Stimulated activated CD4-positive, alpha-beta T cell treated with anti-CD3 and anti-CD28 coated beads, Interleukin-12 subunit alpha, Interleukin-12 subunit beta, amount 100 ng/mL, for 48 hours (primary cell): ENCODE results near the gene POTEJ.
"Not testable (repeated sequence)": the region's sequence is repeated elsewhere in the genome, so short reads cannot be mapped to it uniquely, and the experiment has no call there.

Experiments used
- DNase-seq, 3 donors: peaks; one replicate each; pipeline ENCODE4 v3.0.0-alpha.2; 2020; ENCODE audit warnings: low read depth in 2 of 3, low spot score in 1 of 3

The POTEJ gene

GRCh38 chr2:130611140-130611539 is at the start of gene POTEJ:
TSS of gene POTEJ (plus strand) at chr2:130611440. CDS start at chr2:130611533, 93 bp downstream.
- not testable (repeated sequence) for DNase-seq

GRCh38 chr2:130566165-130566564 is 45.1 kb upstream of the POTEJ start:
- DNase-seq, result not testable (repeated sequence)

- not testable (repeated sequence) for DNase-seq
Measured at GRCh38 chr2:130571929-130572328, 39.3 kb upstream of the POTEJ start.

- DNase-seq, result not testable (repeated sequence)
Measured at GRCh38 chr2:130574230-130574629, 37.0 kb upstream of the POTEJ start.

- DNase-seq, result not testable (repeated sequence)
Measured at GRCh38 chr2:130576209-130576784, 34.9 kb upstream of the POTEJ start.

- DNase-seq, result not testable (repeated sequence)
Measured at GRCh38 chr2:130577559-130577958, 33.7 kb upstream of the POTEJ start.

- DNase-seq, result not testable (repeated sequence)
Measured at GRCh38 chr2:130579121-130579520, 32.1 kb upstream of the POTEJ start.

GRCh38 chr2:130581491-130581890 is 29.7 kb upstream of the POTEJ start:
- DNase-seq, result not testable (repeated sequence)

GRCh38 chr2:130582970-130583369 is 28.3 kb upstream of the POTEJ start:
- DNase-seq, result not testable (repeated sequence)

GRCh38 chr2:130583582-130583981 is 27.7 kb upstream of the POTEJ start:
- not testable (repeated sequence) for DNase-seq

GRCh38 chr2:130584726-130585125 is 26.5 kb upstream of the POTEJ start:
- not testable (repeated sequence) for DNase-seq

- peak in 2 of 3 donors; percentile 4 to 12 for DNase-seq
Measured at GRCh38 chr2:130588688-130589458, 22.4 kb upstream of the POTEJ start.

GRCh38 chr2:130590170-130590841 is 20.9 kb upstream of the POTEJ start:
- not testable (repeated sequence) for DNase-seq

- DNase-seq, result not testable (repeated sequence)
Measured at GRCh38 chr2:130590842-130591359, 20.3 kb upstream of the POTEJ start.

- DNase-seq, result not testable (repeated sequence)
Measured at GRCh38 chr2:130592791-130593414, 18.3 kb upstream of the POTEJ start.

GRCh38 chr2:130594011-130594410 is 17.2 kb upstream of the POTEJ start:
- DNase-seq, result not testable (repeated sequence)

GRCh38 chr2:130596757-130597156 is 14.5 kb upstream of the POTEJ start:
- not testable (repeated sequence) for DNase-seq

GRCh38 chr2:130597994-130598393 is 13.2 kb upstream of the POTEJ start:
- DNase-seq, result not testable (repeated sequence)

- not testable (repeated sequence) for DNase-seq
Measured at GRCh38 chr2:130598463-130598862, 12.8 kb upstream of the POTEJ start.

GRCh38 chr2:130599393-130599792 is 11.8 kb upstream of the POTEJ start, which contains the start of gene CFC1:
TSS of gene CFC1 (minus strand) at chr2:130599575. CDS start at chr2:130599287, 288 bp downstream.
- not testable (repeated sequence) for DNase-seq

- DNase-seq, result not testable (repeated sequence)
Measured at GRCh38 chr2:130599926-130600325, 11.3 kb upstream of the POTEJ start.
